HepG2 (cell line): Measurements from ENCODE around the gene LEAP2. TPM values are rescaled to one million over a fixed set of nuclear protein-coding genes. Genes with fewer than 3 reads are reported as not detected.

Source experiments
- ELF1 ChIP-seq: sonication (generic); formaldehyde crosslinking; IDR thresholded peaks from 2 replicates; pipeline ENCODE4 v1.4.0; 2020; ENCODE audit warnings: missing genetic modification reagents
- ESRRA ChIP-seq: sonication (generic); formaldehyde crosslinking; IDR thresholded peaks from 2 replicates; pipeline ENCODE4 v1.5.1; 2020; ENCODE audit warnings: mild to moderate bottlenecking, low read depth, missing genetic modification reagents
- FOXK1 ChIP-seq: sonication (generic); formaldehyde crosslinking; IDR thresholded peaks from 2 replicates; pipeline ENCODE4 v1.4.0; 2020; ENCODE audit warnings: low read depth, missing genetic modification reagents, borderline replicate concordance
- HMGA1 ChIP-seq: sonication (generic); formaldehyde crosslinking; conservative IDR thresholded peaks from 2 replicates; pipeline ENCODE4 v1.4.0; 2020; ENCODE audit warnings: missing genetic modification reagents
- HOXA9 ChIP-seq: sonication (generic); formaldehyde crosslinking; IDR thresholded peaks from 2 replicates; pipeline ENCODE4 v1.8.1; 2022; ENCODE audit warnings: missing genetic modification reagents, mild to moderate bottlenecking, moderate library complexity, borderline replicate concordance
- KDM4B ChIP-seq: sonication (generic); formaldehyde crosslinking; IDR thresholded peaks from 2 replicates; pipeline ENCODE4 v1.4.0; 2020; ENCODE audit warnings: missing genetic modification reagents
- KLF11 ChIP-seq: IDR thresholded peaks from 2 replicates; pipeline ENCODE4 v1.6.1; 2016; ENCODE audit warnings: missing compliant biosample characterization
- KLF16 ChIP-seq, 2 experiments: sonication (generic) in 1 of 2; formaldehyde crosslinking in 1 of 2; IDR thresholded peaks; 2 replicates each; pipeline versions ENCODE4 v1.6.1 to v1.8.0; 2016 to 2023; ENCODE audit warnings: missing genetic modification reagents in 2 of 2, missing compliant biosample characterization in 1 of 2
- KLF9 ChIP-seq: IDR thresholded peaks from 2 replicates; pipeline ENCODE4 v1.6.1; 2016; ENCODE audit warnings: low read depth
- NFE2 ChIP-seq: sonication (generic); formaldehyde crosslinking; IDR thresholded peaks from 2 replicates; pipeline ENCODE4 v1.4.0; 2020; ENCODE audit warnings: missing genetic modification reagents
- POLR2G ChIP-seq: fragments of 200-400 bp; formaldehyde crosslinking; IDR thresholded peaks from 2 replicates; pipeline ENCODE4 v1.6.1; 2018; ENCODE audit warnings: mild to moderate bottlenecking, low read depth, low read length, moderate library complexity
- SKI ChIP-seq: fragments of 450-650 bp; IDR thresholded peaks from one replicate; pipeline ENCODE4 v1.6.1; 2018; ENCODE audit warnings: mild to moderate bottlenecking; ENCODE audit not compliant: partially characterized antibody
- ZFAT ChIP-seq: sonication (generic); formaldehyde crosslinking; conservative IDR thresholded peaks from 2 replicates; pipeline ENCODE4 v1.8.1; 2023; ENCODE audit warnings: missing genetic modification reagents, inconsistent platforms
- ZKSCAN1 ChIP-seq: fragments of 150-350 bp; IDR thresholded peaks from 2 replicates; pipeline ENCODE4 v1.6.1; 2014; ENCODE audit warnings: low read length
- ZNF326 ChIP-seq: sonication (generic); formaldehyde crosslinking; IDR thresholded peaks from 2 replicates; pipeline ENCODE4 v1.4.0; 2020; ENCODE audit warnings: missing genetic modification reagents, borderline replicate concordance
- ZNF383 ChIP-seq: sonication (generic); formaldehyde crosslinking; IDR thresholded peaks from 2 replicates; pipeline ENCODE4 v1.4.0; 2020; ENCODE audit warnings: missing genetic modification reagents, mild to moderate bottlenecking, borderline replicate concordance
- ZNF598 ChIP-seq: sonication (generic); formaldehyde crosslinking; IDR thresholded peaks from 2 replicates; pipeline ENCODE4 v1.5.1; 2020; ENCODE audit warnings: mild to moderate bottlenecking, missing genetic modification reagents, borderline replicate concordance
- ZNF609 ChIP-seq: sonication (generic); formaldehyde crosslinking; IDR thresholded peaks from 2 replicates; pipeline ENCODE4 v1.4.0; 2020; ENCODE audit warnings: mild to moderate bottlenecking, missing genetic modification reagents, borderline replicate concordance
- ZNF75D ChIP-seq: sonication (generic); formaldehyde crosslinking; IDR thresholded peaks from 2 replicates; pipeline ENCODE4 v1.8.1; 2023; ENCODE audit warnings: missing genetic modification reagents, mild to moderate bottlenecking, borderline replicate concordance
- polyA plus RNA-seq, 8 experiments: library from polyadenylated mRNA; depleted of rRNA in 3 of 8; stranded (reverse) in 7 of 8; unstranded in 1 of 8; fragments of >200 nt; fragmentation: Illumina TruSeq in 4 of 8; extraction: Trizol in 4 of 8; gene quantifications; 2 replicates each; pipeline versions ENCODE4 v1.2.1 to v1.2.3, GENCODE V29; 2011 to 2016; ENCODE audit warnings: low read depth in 4 of 8, missing spikeins in 1 of 8, mixed read lengths in 1 of 8; ENCODE audit not compliant: insufficient read depth in 1 of 8
- total RNA-seq, 5 experiments: library from RNA; depleted of rRNA; stranded (reverse); fragments of >200 nt; fragmentation: Illumina TruSeq; extraction: Trizol; gene quantifications; 2 replicates each; pipeline ENCODE4 v1.2.3, GENCODE V29; 2016; ENCODE audit warnings: low read depth in 1 of 5
- TF ChIP-seq, protein P1 (sequence below): sonication (generic); formaldehyde crosslinking; IDR thresholded peaks from 2 replicates; pipeline ENCODE4 v1.9.0; 2021; ENCODE audit warnings: missing genetic modification reagents, mild to moderate bottlenecking, borderline replicate concordance
- TF ChIP-seq, protein P2 (sequence below), 2 experiments: sonication (generic) in 1 of 2; formaldehyde crosslinking in 1 of 2; IDR thresholded peaks; 2 replicates each; pipeline versions ENCODE4 v1.5.1 to v1.6.1; 2011 to 2020; ENCODE audit warnings: borderline replicate concordance in 1 of 2, low read depth in 1 of 2, low read length in 1 of 2, mild to moderate bottlenecking in 1 of 2, missing genetic modification reagents in 1 of 2, moderate library complexity in 1 of 2

The LEAP2 gene
- total and polyA plus RNA-seq, 2 of the 13 experiments (the other 11 are each of a cell fraction or from before 2014, with no cell fraction given) = 23.9 to 51.9 TPM

- TF ChIP-seq ZNF609 (CRISPR knock-in tag) (peak; percentile 67; the same call in 1 of the 2 replicates), KDM4B (CRISPR knock-in tag) (no peak), KLF16 (CRISPR knock-in tag; IDR thresholded peaks at IDR 0.05) (no peak), ZNF75D (CRISPR knock-in tag) (no peak), NFE2 (no peak), ZNF598 (CRISPR knock-in tag) (no peak), POLR2G (peak; percentile 87; the same call in 1 of the 2 replicates), HMGA1 (no peak), ZFAT (CRISPR knock-in tag) (no peak), ZKSCAN1 (no peak), ZNF326 (no peak), HOXA9 (CRISPR knock-in tag) (no peak), FOXK1 (CRISPR knock-in tag) (no peak), ELF1 (CRISPR knock-in tag) (no peak), KLF9 (0 out of 2 replicates have a peak, but pooled peaks have one; percentile 43), ESRRA (CRISPR knock-in tag) (0 out of 2 replicates have a peak, but pooled peaks have one; percentile 41), ZNF383 (CRISPR knock-in tag) (no peak), SKI (no peak), KLF11 (no peak)
- TF ChIP-seq, protein P1, sequence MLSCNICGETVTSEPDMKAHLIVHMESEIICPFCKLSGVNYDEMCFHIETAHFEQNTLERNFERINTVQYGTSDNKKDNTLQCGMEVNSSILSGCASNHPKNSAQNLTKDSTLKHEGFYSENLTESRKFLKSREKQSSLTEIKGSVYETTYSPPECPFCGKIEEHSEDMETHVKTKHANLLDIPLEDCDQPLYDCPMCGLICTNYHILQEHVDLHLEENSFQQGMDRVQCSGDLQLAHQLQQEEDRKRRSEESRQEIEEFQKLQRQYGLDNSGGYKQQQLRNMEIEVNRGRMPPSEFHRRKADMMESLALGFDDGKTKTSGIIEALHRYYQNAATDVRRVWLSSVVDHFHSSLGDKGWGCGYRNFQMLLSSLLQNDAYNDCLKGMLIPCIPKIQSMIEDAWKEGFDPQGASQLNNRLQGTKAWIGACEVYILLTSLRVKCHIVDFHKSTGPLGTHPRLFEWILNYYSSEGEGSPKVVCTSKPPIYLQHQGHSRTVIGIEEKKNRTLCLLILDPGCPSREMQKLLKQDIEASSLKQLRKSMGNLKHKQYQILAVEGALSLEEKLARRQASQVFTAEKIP (CRISPR knock-in tag) = no peak
- TF ChIP-seq, protein P2, sequence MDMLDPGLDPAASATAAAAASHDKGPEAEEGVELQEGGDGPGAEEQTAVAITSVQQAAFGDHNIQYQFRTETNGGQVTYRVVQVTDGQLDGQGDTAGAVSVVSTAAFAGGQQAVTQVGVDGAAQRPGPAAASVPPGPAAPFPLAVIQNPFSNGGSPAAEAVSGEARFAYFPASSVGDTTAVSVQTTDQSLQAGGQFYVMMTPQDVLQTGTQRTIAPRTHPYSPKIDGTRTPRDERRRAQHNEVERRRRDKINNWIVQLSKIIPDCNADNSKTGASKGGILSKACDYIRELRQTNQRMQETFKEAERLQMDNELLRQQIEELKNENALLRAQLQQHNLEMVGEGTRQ (IDR thresholded peaks at IDR 0.05; ENCODE audit: low read depth, low read length) = no peak
- TF ChIP-seq, protein P2 (CRISPR knock-in tag; IDR thresholded peaks at IDR 0.05; ENCODE audit: borderline replicate concordance) = no peak
Measured at GRCh38 chr5:132830436-132831094, 42.9 kb upstream of the LEAP2 start, which contains the start of gene SHROOM1 (continued).
